ENCODE measurements around the gene CASP4. TPM values are rescaled to one million over a fixed set of nuclear protein-coding genes. Genes with fewer than 3 reads are reported as not detected.
A peak's percentile ranks its signal among the peaks of the same experiment; 100 is the strongest.

Gene CASP4
- total RNA-seq, 2 experiments from 2014 or later, result 39.6 to 42.9 TPM

- no peaks in the 10 kb centered on the region for H3K27me3 Mint-ChIP-seq
- ChIA-PET POLR2A (no interaction called here), CTCF (interaction anchor here (1.4 to 2.2 kb wide), 2 partner anchors 11 to 24 kb away, joined by 3 to 7 read pairs; no protein-coding TSS in a partner anchor)
- H3K4me1 Mint-ChIP-seq (ENCODE audit: low read depth), result peaks cover 19% of the 10 kb centered on the region
- H3K27ac Mint-ChIP-seq, result no peak overlapping the region
- no peak overlapping the region for H3K4me3 Mint-ChIP-seq
- DNase-seq (no peak), ATAC-seq (no peak)
- H3K9me3 Mint-ChIP-seq, result peaks cover 19% of the 10 kb centered on the region
- intact Hi-C loops (cut with micrococcal nuclease), result no loop called here
- peaks cover 5% of the 10 kb centered on the region for H3K36me3 Mint-ChIP-seq (ENCODE audit: low read depth)
- TF ChIP-seq, protein P1, sequence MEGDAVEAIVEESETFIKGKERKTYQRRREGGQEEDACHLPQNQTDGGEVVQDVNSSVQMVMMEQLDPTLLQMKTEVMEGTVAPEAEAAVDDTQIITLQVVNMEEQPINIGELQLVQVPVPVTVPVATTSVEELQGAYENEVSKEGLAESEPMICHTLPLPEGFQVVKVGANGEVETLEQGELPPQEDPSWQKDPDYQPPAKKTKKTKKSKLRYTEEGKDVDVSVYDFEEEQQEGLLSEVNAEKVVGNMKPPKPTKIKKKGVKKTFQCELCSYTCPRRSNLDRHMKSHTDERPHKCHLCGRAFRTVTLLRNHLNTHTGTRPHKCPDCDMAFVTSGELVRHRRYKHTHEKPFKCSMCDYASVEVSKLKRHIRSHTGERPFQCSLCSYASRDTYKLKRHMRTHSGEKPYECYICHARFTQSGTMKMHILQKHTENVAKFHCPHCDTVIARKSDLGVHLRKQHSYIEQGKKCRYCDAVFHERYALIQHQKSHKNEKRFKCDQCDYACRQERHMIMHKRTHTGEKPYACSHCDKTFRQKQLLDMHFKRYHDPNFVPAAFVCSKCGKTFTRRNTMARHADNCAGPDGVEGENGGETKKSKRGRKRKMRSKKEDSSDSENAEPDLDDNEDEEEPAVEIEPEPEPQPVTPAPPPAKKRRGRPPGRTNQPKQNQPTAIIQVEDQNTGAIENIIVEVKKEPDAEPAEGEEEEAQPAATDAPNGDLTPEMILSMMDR (IDR thresholded peaks at IDR 0.05), result no peak
Measured at GRCh38 chr11:104970756-104971155, 2.4 kb upstream of the CASP4 start.

DNA sequence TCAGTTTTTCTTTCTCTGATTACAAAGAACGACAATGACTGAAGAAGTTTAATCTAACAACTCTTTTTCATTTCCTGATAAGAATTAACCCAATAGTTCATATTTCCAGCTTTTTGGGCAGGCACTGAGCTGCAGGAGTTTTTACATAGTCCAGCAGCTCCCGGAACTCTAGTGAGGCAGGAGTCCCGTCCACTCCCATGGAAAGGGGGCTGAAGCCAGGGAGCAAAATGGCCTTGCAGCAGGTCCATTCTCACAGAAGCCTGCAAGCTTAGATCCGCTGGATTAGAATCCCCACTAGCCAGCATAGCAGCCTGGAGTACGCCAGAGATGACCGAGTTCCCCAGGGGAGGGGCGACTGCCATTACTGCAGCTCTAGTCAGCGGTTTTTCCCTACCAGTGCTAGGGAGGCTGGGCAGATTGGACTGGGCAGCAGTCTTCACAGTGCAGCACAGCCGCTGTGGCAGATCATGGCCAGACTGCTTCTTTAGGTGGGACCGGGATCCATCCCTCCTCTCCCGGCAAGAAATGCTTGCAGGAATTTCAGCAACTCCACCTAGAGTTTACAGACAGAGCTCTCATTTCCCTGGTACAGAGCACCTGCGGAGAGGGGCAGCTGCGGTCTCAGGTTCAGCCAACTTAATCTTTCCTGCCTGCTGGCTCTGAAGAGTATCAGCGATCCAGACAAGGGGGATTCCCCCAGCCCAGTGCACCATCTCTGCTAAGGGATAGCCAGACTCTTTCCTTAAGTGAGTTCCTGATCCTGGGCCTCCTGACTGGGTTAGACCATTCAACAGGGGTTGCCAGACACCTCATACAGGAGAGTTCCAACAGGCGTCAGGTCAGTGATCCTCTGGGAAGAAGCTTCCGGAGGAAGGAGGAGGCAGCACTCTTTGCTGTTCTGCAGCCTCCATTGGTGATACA lies 742 bp upstream of the CASP4 start:
- ChIA-PET CTCF (interaction anchor here (1.0 to 2.2 kb wide), 4 partner anchors 12 to 51 kb away, joined by 3 to 7 read pairs (median 4); no protein-coding TSS in a partner anchor), POLR2A (interaction anchor here (1.3 kb wide), 1 partner anchor 18 kb away, joined by 3 read pairs; no protein-coding TSS in a partner anchor)
- peaks cover 27% of the 10 kb centered on the region for H3K4me1 Mint-ChIP-seq (ENCODE audit: low read depth)
- TF ChIP-seq, protein P1 (IDR thresholded peaks at IDR 0.05), result no peak
- DNase-seq (no peak), ATAC-seq (no peak)
- H3K9me3 Mint-ChIP-seq, result peaks cover 21% of the 10 kb centered on the region
- peaks cover 20% of the 10 kb centered on the region for H3K36me3 Mint-ChIP-seq (ENCODE audit: low read depth)
- peak overlapping the region; percentile 95 for H3K27ac Mint-ChIP-seq
- intact Hi-C loops (cut with micrococcal nuclease), result no loop called here
- H3K27me3 Mint-ChIP-seq, result no peaks in the 10 kb centered on the region
- peak overlapping the region; percentile 87 for H3K4me3 Mint-ChIP-seq

- intact Hi-C loops (cut with micrococcal nuclease), result no loop called here
- Mint-ChIP-seq H3K4me3 (peak overlapping the region; percentile 87), H3K36me3 (ENCODE audit: low read depth) (peaks cover 31% of the 10 kb centered on the region), H3K27ac (peak overlapping the region; percentile 95), H3K27me3 (no peaks in the 10 kb centered on the region), H3K9me3 (peaks cover 22% of the 10 kb centered on the region), H3K4me1 (ENCODE audit: low read depth) (peaks cover 36% of the 10 kb centered on the region)
- TF ChIP-seq, protein P1 (IDR thresholded peaks at IDR 0.05), result no peak
- ChIA-PET CTCF (interaction anchor here (1.0 to 1.3 kb wide), 2 partner anchors 12 to 13 kb away, joined by 3 to 5 read pairs; no protein-coding TSS in a partner anchor), POLR2A (no interaction called here)
- DNase-seq, result no peak
- peak; percentile 17 for ATAC-seq
Measured at GRCh38 chr11:104967534-104968354, 630 bp downstream of the CASP4 start.

DNA sequence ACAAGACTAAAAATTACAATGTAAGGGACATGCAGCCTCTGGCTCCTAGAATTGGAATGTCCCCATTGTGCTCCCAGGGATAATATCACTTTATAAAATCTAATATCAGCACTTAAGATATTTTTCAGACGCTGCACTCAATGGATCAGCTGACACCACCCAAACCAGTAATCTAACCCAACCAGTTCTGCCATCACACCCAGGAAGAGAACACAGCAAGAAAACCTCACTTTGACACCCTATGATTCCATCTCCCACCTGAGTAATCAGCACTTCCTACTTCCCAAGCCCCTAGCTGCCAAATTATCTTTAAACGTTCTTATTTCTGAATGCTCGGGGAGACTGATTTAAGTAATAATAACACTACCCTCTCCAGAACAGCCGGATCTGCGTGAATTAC lies 2.6 kb downstream of the CASP4 start:
- ChIA-PET POLR2A (interaction anchor here (0.7 kb wide), 1 partner anchor 12 kb away, joined by 3 read pairs; no protein-coding TSS in a partner anchor), CTCF (no interaction called here)
- Mint-ChIP-seq H3K36me3 (ENCODE audit: low read depth) (peaks cover 45% of the 10 kb centered on the region), H3K27ac (no peak overlapping the region), H3K4me1 (ENCODE audit: low read depth) (peaks cover 49% of the 10 kb centered on the region), H3K9me3 (peaks cover 13% of the 10 kb centered on the region), H3K27me3 (no peaks in the 10 kb centered on the region), H3K4me3 (peak overlapping the region; percentile 7)
- DNase-seq (no peak), ATAC-seq (no peak)
- TF ChIP-seq, protein P1 (IDR thresholded peaks at IDR 0.05), result no peak
- intact Hi-C loops (cut with micrococcal nuclease), result no loop called here
